Ascending aorta (tissue), 2 donors: ENCODE measurements around the gene TMEM25. TPM values are rescaled to one million over a fixed set of nuclear protein-coding genes. Genes with fewer than 3 reads are reported as not detected.
"Not testable (repeated sequence)": the region's sequence is repeated elsewhere in the genome, so short reads cannot be mapped to it uniquely, and the experiment has no call there.

ENCODE experiments used
- DNase-seq, 2 donors: peaks; one replicate each; pipeline ENCODE4 v3.0.0-alpha.2; 2019; ENCODE audit warnings: low spot score in 2 of 2
- H3K27ac ChIP-seq, 2 donors: fragments of 200-600 bp; sonication (generic); one replicate each; pipeline ENCODE4 v1.5.1; 2016 to 2017; ENCODE audit warnings: mild to moderate bottlenecking in 1 of 2
- H3K27me3 ChIP-seq: fragments of 200-600 bp; sonication (generic); one replicate; pipeline ENCODE4 v1.5.1; 2017
- H3K36me3 ChIP-seq, 2 donors: fragments of 200-600 bp; sonication (generic); one replicate each; pipeline ENCODE4 v1.5.1; 2016
- H3K4me1 ChIP-seq, 2 donors: fragments of 200-600 bp; sonication (generic); one replicate each; pipeline ENCODE4 v1.5.1; 2016 to 2017; ENCODE audit warnings: mild to moderate bottlenecking in 1 of 2
- H3K4me3 ChIP-seq, 2 donors: fragments of 200-600 bp; sonication (generic); one replicate each; pipeline ENCODE4 v1.5.1; 2016 to 2017; ENCODE audit warnings: mild to moderate bottlenecking in 1 of 2
- H3K9me3 ChIP-seq, 2 donors: fragments of 200-600 bp; sonication (generic); one replicate each; pipeline ENCODE4 v1.5.1; 2016
- CTCF ChIP-seq, 3 experiments: fragments of 200-600 bp in 2 of 3; fragments of 450-650 bp in 1 of 3; sonication (generic) in 2 of 3; IDR thresholded peaks; one replicate each; pipeline ENCODE4 v1.5.1; 2016 to 2019; ENCODE audit warnings: antibody characterized with exemption in 3 of 3, mild to moderate bottlenecking in 1 of 3, moderate library complexity in 1 of 3
- intact Hi-C: fragments of 100-400 bp; cut with DNase I; formaldehyde crosslinking; loops from one replicate; pipeline ENCODE4 v1.15.1; 2023
- total RNA-seq: library from RNA; depleted of rRNA; stranded (reverse); fragments of >200 nt; gene quantifications from one replicate; pipeline ENCODE4 v1.1.0, GENCODE V29; 2016

TMEM25 gene
- total RNA-seq, 1 donor from 2014 or later, result 133 TPM

- intact Hi-C loops, result loop anchor here (2.0 to 10.0 kb wide), 2 partner anchors 22 to 512 kb away; partner anchors contain the start of gene HMBS
- H3K9me3 ChIP-seq, result no peaks in the 10 kb centered on the region
- peak within 1 kb of the TSS; percentile 84 to 98 for H3K4me3 ChIP-seq
- TF ChIP-seq CTCF (IDR thresholded peaks at IDR 0.05), result no peak
- DNase-seq, result peak; percentile 40 to 89
- peak within 1 kb of the TSS; percentile 100 for H3K27ac ChIP-seq
- H3K4me1 ChIP-seq, result peaks cover 6 to 28% of the 10 kb centered on the region in 2 donors
- no peaks in the 10 kb centered on the region for H3K36me3 ChIP-seq
- no peaks in the 10 kb centered on the region for H3K27me3 ChIP-seq
Observed at GRCh38 chr11:118572061-118572980, 41.3 kb downstream of the TMEM25 start, which contains the start of gene ARCN1. TSS of gene ARCN1 (plus strand) at chr11:118572409. CDS start at chr11:118572548, 139 bp downstream.

- H3K4me1 ChIP-seq, result peaks cover 6 to 34% of the 10 kb centered on the region in 2 donors
- TF ChIP-seq CTCF (IDR thresholded peaks at IDR 0.05), result no peak
- no peak for DNase-seq
- H3K36me3 ChIP-seq, result no peaks in the 10 kb centered on the region
- H3K27ac ChIP-seq, result peak overlapping the region; percentile 100
- H3K4me3 ChIP-seq, result peak overlapping the region; percentile 84 to 98
- no peaks in the 10 kb centered on the region for H3K9me3 ChIP-seq
- intact Hi-C loops, result loop anchor here (2.0 to 10.0 kb wide), 2 partner anchors 22 to 512 kb away; partner anchors contain the start of gene HMBS
- no peaks in the 10 kb centered on the region for H3K27me3 ChIP-seq
Observed at GRCh38 chr11:118572981-118573550, 42.1 kb downstream of the TMEM25 start.

DNA sequence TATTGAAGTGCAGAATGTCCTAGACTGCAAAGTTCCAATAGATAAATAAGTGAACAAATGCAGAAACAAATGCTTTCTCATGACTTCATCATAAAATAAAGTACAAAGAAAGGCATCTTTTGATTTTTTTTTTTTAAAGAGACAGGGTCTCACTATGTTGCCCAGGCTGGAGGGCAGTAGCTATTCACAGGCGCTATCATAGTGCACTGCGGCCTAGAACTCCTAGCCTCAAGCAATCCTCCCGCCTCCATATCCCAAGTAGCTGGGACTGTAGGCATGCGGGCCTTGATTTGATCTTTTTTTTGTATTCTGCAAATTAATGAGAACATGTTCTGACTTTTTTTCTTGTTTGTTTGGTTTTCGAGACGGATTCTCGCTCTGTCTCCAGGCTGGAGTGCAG, 43.6 kb downstream of the TMEM25 start:
- intact Hi-C loops, result loop anchor here (10.0 kb wide), 1 partner anchor 510 kb away; the partner anchor contains the start of gene HMBS
- no peaks in the 10 kb centered on the region for H3K36me3 ChIP-seq
- H3K4me1 ChIP-seq, result peaks cover 6 to 37% of the 10 kb centered on the region in 2 donors
- H3K27me3 ChIP-seq, result no peaks in the 10 kb centered on the region
- H3K27ac ChIP-seq, result no peak overlapping the region
- no peak for DNase-seq
- H3K9me3 ChIP-seq, result no peaks in the 10 kb centered on the region
- peak overlapping the region; percentile 84 to 98 for H3K4me3 ChIP-seq
- no peak for TF ChIP-seq CTCF (IDR thresholded peaks at IDR 0.05)

- not testable (repeated sequence) for DNase-seq, H3K9me3 ChIP-seq, H3K4me3 ChIP-seq, H3K27me3 ChIP-seq
- Histone ChIP-seq H3K27ac (peak overlapping the region; percentile 34 to 66), H3K36me3 (peaks cover 4 to 20% of the 10 kb centered on the region in 2 donors), H3K4me1 (peaks cover 6 to 41% of the 10 kb centered on the region in 2 donors)
- intact Hi-C loops, result loop anchor here (10.0 kb wide), 1 partner anchor 507 kb away; the partner anchor contains the start of gene HMBS
Observed at GRCh38 chr11:118577995-118578394, 47.0 kb downstream of the TMEM25 start.

DNA sequence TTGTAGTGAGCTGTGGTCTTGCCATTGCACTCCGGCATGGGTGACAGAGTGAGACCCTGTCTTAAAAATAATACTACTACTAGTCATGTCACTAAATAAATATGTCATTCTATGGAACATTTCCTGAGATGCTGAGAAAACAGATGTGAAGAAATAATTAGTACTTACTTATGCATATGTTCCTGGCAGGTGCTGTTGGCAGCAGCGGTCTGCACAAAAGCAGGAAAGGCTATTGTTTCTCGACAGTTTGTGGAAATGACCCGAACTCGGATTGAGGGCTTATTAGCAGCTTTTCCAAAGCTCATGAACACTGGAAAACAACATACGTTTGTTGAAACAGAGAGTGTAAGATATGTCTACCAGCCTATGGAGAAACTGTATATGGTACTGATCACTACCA, 50.1 kb downstream of the TMEM25 start:
- Histone ChIP-seq H3K27me3 (no peaks in the 10 kb centered on the region), H3K36me3 (peaks cover 33 to 51% of the 10 kb centered on the region in 2 donors), H3K27ac (peak overlapping the region in 1 of 2 donors; percentile 24), H3K4me3 (no peak overlapping the region), H3K9me3 (no peaks in the 10 kb centered on the region), H3K4me1 (peaks cover 6 to 21% of the 10 kb centered on the region in 2 donors)
- no peak for TF ChIP-seq CTCF (IDR thresholded peaks at IDR 0.05)
- no peak for DNase-seq
- intact Hi-C loops, result no loop called here

Other genes with a start within 250 kb of the TMEM25 start
- not detected for gene CD3E, start 226.5 kb upstream of the TMEM25 start, total RNA-seq
- gene CD3D, start 188.5 kb upstream of the TMEM25 start, total RNA-seq, result not detected
- not detected for gene CD3G, start 186.8 kb upstream of the TMEM25 start, total RNA-seq
- 24.6 TPM for gene UBE4A, start 171.6 kb upstream of the TMEM25 start, total RNA-seq
- gene ATP5MG, start 129.6 kb upstream of the TMEM25 start, total RNA-seq, result 23.7 TPM
- gene KMT2A, start 94.7 kb upstream of the TMEM25 start, total RNA-seq, result 61.3 TPM
- 30.4 TPM for gene TTC36, start 3.7 kb upstream of the TMEM25 start, total RNA-seq
- 34.9 TPM for gene IFT46, start 34.7 kb downstream of the TMEM25 start, total RNA-seq
- gene ARCN1, start 41.2 kb downstream of the TMEM25 start, total RNA-seq, result 93.8 TPM
- gene PHLDB1, start 76.4 kb downstream of the TMEM25 start, total RNA-seq, result 200 TPM
- gene TREH, start 148.5 kb downstream of the TMEM25 start, total RNA-seq, result not detected